Measurements from ENCODE around the gene DISC1. TPM values are rescaled to one million over a fixed set of nuclear protein-coding genes. Genes with fewer than 3 reads are reported as not detected.

Gene DISC1
- total and polyA plus RNA-seq, 2 of the 13 experiments (the other 11 are each of a cell fraction or from before 2014, with no cell fraction given) = 4.2 to 4.6 TPM

DNA sequence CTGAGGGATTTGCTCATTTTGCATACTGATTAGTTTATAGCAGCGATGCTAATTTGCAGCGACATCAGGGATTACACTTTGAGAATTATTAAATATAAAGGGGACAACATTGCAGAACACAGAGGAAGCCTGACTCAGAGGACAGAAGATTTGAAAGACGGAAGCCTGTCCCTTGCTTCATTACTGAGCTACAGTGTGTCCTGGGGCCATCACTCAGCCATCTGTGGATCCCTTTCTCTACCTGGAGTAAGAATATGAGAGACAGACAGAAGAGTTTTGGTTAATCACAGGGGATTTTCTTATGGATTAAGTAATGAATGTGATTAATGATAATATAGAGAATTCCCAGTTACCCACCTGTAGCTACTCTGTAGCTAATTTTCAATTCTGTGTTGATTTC, 134.7 kb downstream of the DISC1 start:
- in situ Hi-C loops (cut with HindIII; ENCODE audit: extremely low pct_ligation_motif_present, low pct_unique_long_range_greater_than_20kb) = loop anchor here (25.0 kb wide), 1 partner anchor 1476 kb away; no protein-coding TSS in a partner anchor
- no TSS peak for BruUV-seq (replicated peaks)
- peaks cover 0 to 3% of the 10 kb centered on the region in 2 experiments; a peak in 2 of 5 replicates for H3K36me3 ChIP-seq (replicated peaks in 1 of 2; ENCODE audit: control insufficient read depth in 1 of 2, insufficient read depth in 2 of 2, low read length in 2 of 2)
- no peak overlapping the region for H3K4me3 ChIP-seq (replicated peaks in 1 of 3; ENCODE audit: insufficient read depth in 1 of 3, low read depth in 2 of 3, low read length in 3 of 3)
- no peak for DNase-seq (ENCODE audit: low spot score)
- no peaks in the 10 kb centered on the region for H3K27me3 ChIP-seq (ENCODE audit: control insufficient read depth in 1 of 2, insufficient read depth in 2 of 2, low read length in 2 of 2)
- CTCF ChIA-PET (ENCODE audit: low intra/inter-chr PET ratio, low total read pairs) = no interaction called here
- H2AFZ ChIP-seq (ENCODE audit: low read length) = no peak overlapping the region
- no peak overlapping the region for H3K4me2 ChIP-seq (ENCODE audit: low read depth, low read length)
- TF ChIP-seq GATAD1 (CRISPR knock-in tag; IDR thresholded peaks at IDR 0.05) (no peak), ZNF674 (CRISPR knock-in tag; IDR thresholded peaks at IDR 0.05; ENCODE audit: low read depth) (no peak), FOXO1 (CRISPR knock-in tag; IDR thresholded peaks at IDR 0.05) (no peak), TCF12 (IDR thresholded peaks at IDR 0.05) (no peak), TCF12 (CRISPR knock-in tag; IDR thresholded peaks at IDR 0.05) (no peak), EED (CRISPR knock-in tag; IDR thresholded peaks at IDR 0.05) (no peak), ZNF501 (CRISPR knock-in tag; IDR thresholded peaks at IDR 0.05) (no peak), ESRRA (CRISPR knock-in tag; IDR thresholded peaks at IDR 0.05; ENCODE audit: low read depth) (no peak), JUNB (CRISPR knock-in tag; IDR thresholded peaks at IDR 0.05; ENCODE audit: borderline replicate concordance) (no peak), AHDC1 (CRISPR knock-in tag; IDR thresholded peaks at IDR 0.05; ENCODE audit: borderline replicate concordance) (no peak), MAZ (IDR thresholded peaks at IDR 0.05; ENCODE audit: borderline replicate concordance, low read depth, low read length) (no peak), MAZ (CRISPR knock-in tag; IDR thresholded peaks at IDR 0.05; ENCODE audit: low read depth) (no peak), ZSCAN25 (CRISPR knock-in tag; IDR thresholded peaks at IDR 0.05) (no peak), MIER3 (CRISPR knock-in tag; IDR thresholded peaks at IDR 0.05; ENCODE audit: borderline replicate concordance) (no peak), IKZF1 (IDR thresholded peaks at IDR 0.05) (no peak), ZNF709 (CRISPR knock-in tag; IDR thresholded peaks at IDR 0.05) (no peak), JARID2 (CRISPR knock-in tag; IDR thresholded peaks at IDR 0.05; ENCODE audit: insufficient replicate concordance) (no peak), KLF13 (CRISPR knock-in tag; IDR thresholded peaks at IDR 0.05) (no peak), ZNF629 (CRISPR knock-in tag; conservative IDR thresholded peaks at IDR 0.05) (no peak), ZNF337 (CRISPR knock-in tag; IDR thresholded peaks at IDR 0.05; ENCODE audit: borderline replicate concordance, low read depth) (no peak)
- no peak overlapping the region for H3K27ac ChIP-seq (ENCODE audit: extremely low read length, insufficient read depth, low read length)
- no peaks in the 10 kb centered on the region for H3K9me3 ChIP-seq (ENCODE audit: low read length)
- no peaks in the 10 kb centered on the region for H3K79me2 ChIP-seq (ENCODE audit: insufficient read depth, low read length)
- 97% methylated on average over 3 of the region's 3 CpGs for WGBS (ENCODE audit: low lambda C conversion rate)
- POLR2A ChIA-PET = no interaction called here
- ATAC-seq = no peak
- intact Hi-C loops (cut with micrococcal nuclease; ENCODE audit: unreplicated experiment) = no loop called here
- no peak for FAIRE-seq
- H3K9ac ChIP-seq (ENCODE audit: insufficient read depth, low read depth, low read length) = no peak overlapping the region
- no peaks in the 10 kb centered on the region for H3K4me1 ChIP-seq (ENCODE audit: insufficient read depth, low read length)
- no peaks in the 10 kb centered on the region for H4K20me1 ChIP-seq (ENCODE audit: insufficient read depth, low read length)
